AG08396 (cell line): Measurements from ENCODE around the gene DYNLT2B.
A peak's percentile ranks its signal among the peaks of the same experiment; 100 is the strongest.
"Not testable (repeated sequence)": the region's sequence is repeated elsewhere in the genome, so short reads cannot be mapped to it uniquely, and the experiment has no call there.

Experiments used
- DNase-seq: peaks from one replicate; pipeline ENCODE4 v3.0.0; 2012; ENCODE audit warnings: low spot score, mixed read lengths

Gene DYNLT2B

DNA sequence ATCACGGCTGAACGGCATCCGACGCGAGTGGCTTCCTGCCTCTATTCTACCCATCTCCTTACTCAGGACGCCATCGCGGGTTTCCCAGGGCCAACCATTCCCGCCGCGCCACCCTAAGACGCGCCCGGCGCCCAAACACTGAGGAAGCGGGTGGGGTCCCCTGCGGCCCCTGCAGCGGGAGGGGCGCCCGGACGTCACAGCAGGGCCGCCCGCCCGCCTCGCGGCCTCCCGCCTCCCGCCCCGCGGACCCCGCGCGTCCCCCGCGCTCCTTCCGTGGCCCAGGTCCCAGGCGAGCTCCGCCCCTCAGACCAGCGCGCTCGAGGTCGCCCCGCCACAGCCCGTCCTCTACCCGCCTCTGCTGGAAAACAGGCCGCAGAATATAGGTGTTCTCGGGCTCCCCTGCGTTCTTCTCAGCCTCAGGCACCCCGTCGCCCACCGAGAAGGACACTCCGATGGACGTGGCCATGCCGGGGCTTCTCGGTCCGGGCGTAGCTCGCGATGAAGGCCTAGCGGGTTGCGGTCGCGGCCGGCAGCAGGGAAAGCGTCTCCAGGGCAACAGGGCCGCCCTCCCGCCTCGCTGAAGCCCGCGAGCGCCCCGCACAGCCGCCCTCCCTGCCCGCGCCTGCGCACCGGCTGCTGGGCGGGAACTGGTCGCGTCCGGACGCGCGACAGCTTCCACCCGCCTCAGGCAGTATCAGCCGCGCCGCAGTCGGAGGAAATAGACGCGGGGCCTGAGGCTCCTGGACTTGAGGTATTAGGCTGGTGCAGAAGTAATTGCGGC, at the start of gene DYNLT2B:
TSS of gene DYNLT2B (minus strand) at position 554 of the 781 bp plus-strand sequence. CDS start at position 466, 88 bp downstream.
- DNase-seq: peak; percentile 100

DNA sequence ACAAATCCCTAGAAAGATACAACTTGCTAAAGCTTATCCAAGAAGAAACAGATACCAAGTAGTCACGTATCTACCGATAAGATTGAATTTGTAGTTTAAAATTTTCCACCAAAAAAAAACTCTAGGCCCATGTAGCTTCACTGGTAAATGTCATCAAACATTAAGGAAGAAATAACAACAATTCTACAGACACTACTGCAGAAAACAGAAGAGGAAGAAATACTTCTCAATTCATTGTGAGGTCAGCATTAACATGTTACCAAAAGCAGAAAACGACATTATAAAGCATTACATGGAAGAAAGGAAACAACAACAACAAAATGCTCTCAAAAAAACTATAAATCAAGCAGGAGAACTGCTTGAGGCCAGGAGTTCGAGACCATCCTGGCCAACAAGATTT, 47.7 kb upstream of the DYNLT2B start:
- DNase-seq: no peak

DNA sequence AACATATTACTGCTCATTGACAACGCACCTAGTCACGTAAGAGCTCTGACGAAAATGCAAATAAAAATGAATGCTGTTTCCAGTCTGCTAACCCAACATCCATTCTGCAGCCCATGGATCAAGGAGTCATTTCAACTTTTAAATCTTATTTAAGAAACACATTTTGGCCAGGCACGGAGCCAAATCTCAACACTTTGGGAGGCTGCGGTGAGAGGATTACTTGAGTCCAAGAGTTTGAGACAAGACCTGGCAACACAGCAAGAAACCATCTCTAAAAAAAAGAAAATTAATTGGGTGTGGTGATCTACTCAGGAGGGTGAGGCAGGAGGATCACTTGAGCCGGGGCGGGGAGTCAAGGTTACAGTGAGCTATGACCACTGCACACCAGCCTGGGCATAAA, 42.5 kb upstream of the DYNLT2B start:
- DNase-seq: no peak

DNA sequence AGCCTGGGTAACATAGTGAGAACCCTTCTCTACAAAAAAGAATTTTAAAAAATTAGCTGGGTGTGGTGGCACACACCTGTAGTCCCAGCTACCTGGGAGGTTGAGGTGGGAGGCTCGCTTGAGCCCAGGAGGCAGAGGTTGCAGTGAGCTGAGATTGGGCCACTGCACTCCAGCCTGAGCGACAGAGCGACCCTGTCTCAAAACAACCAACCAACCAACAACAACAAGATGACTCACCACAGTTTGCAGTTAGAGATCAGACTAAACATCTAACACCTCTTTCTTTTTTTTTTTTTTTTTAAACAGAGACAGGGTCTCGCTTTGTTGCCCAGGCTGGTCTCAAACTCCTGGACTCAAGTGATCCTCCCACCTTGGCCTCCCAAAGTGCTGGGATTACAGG, 40.5 kb upstream of the DYNLT2B start:
- not testable (repeated sequence) for DNase-seq

DNA sequence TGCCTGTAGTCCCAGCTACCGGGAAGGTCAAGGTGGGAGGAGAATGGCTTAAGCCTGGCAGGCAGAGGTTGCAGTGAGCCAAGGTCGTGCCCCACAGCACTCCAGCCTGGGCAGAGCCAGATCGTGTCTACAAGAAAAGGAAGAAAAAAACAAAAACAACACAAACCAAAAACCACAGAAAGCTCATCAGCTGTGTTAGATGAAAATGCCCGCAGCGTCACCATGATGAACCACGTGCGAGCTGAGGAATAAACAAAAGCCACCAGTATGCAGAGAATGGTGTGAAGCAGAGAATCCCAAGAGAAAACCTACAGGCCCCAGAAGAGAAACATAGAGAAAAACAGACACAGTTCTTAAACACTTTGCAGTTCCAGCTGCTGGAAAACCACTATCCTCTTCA, 39.9 kb upstream of the DYNLT2B start:
- no peak for DNase-seq

DNA sequence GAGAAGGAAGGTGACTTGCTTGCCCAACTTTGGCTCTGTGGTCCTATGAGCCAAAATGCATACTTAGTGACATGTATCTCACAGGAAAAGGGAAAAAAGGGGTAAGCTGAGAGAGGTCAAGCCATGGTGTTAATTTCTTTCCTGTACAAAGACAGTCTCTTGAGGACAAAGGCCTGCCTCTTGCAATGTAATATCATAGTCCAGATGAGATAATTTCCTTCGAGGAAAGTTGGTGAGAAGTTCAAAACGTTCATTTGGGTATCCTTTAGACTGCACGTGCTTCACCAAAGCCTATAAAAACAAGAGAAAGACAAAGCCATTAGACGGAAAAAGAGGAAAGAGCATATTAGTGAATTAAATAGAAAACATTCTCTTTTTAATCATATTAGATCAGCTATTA, 38.5 kb upstream of the DYNLT2B start:
- no peak for DNase-seq

DNA sequence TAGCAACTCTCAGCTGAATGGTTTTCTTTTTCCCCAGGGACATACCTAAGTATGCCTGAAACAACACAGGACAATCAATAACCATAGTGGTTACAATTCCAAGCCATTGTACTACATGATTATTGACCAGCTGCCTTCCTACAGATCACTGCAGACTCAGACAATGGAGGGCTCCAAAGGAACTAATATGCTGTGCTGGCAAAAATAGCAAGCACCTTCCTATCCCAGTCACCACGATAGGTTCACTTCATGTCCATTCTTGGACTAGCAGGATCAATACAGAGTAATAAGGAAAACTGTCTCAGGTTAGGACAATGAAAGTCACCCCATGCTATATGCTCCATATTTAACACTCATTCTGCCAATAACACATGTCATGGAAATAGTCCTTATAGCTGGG, 37.6 kb upstream of the DYNLT2B start:
- no peak for DNase-seq

DNA sequence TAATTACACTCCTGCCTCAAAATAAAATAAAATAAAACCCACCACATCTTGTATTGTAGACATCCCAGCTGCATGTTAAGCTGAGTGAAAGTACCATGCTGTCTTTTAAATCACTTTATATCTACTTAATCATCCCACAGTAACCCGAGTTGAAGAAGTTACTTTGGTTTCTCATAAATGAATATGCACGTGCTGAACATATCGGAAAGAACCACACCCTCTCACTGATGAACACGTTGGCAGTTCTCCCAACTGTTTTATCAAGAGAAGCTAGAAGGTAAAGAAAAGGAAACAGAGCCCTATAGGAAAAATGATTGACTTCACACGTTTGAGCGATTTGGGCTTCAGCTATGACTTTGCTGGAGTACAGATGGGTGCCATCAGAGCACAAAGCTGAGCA, 36.1 kb upstream of the DYNLT2B start:
- no peak for DNase-seq

DNA sequence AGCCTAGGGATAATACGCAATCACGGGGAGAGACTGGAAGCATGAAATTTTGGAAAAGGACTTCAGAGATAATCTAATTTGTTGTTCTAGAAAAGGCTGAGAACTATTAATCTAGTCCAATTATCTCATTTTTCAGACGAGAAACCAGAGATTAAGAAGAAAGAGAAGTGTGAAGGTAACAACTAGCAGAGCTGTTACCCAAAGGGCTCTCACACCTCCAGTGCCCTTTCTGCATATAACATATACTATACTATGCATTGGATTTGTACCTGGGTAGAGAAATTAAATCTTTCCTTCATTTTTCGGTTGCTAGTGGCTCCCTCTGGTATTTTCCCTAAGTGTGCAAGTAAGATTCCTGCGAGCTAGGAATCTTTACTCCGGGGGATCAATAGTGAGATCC, 33.5 kb upstream of the DYNLT2B start:
- no peak for DNase-seq

DNA sequence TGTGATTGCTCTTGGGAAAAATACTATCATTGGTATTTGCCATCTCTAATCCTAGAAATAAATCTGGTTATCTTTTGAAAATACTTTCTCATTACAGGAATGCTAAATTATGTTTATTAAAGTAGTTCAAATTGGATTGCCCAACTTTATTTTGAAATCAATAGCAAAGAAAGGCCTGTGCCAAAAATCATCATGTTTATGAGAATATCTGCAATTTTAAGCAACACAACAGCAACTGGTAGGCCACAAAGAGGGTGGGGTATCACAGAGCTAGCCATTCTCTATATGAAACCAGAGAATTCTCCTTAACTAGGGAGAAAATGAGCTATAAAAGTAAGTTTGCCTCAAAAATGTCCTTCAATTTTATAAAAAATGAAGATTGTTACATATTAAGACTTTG, 32.0 kb upstream of the DYNLT2B start:
- no peak for DNase-seq

DNA sequence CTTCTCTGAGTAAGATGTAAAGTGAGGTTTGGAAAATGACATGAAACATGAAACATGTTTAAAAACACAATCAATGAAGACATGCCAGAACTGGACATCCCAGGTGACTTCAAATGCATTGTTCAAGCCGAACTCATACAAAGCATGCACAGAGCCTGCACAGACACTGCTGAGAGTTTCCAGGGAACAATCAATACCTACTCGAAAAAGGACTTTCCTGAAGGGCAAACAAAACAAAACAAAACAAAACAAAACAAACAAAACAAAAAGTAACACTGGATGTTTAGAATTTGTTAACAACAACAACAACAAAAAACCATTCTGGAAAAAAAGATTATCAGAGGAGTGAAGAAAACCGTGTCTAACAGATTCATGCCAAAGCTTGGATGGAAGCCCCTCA, 30.7 kb upstream of the DYNLT2B start:
- no peak for DNase-seq

DNA sequence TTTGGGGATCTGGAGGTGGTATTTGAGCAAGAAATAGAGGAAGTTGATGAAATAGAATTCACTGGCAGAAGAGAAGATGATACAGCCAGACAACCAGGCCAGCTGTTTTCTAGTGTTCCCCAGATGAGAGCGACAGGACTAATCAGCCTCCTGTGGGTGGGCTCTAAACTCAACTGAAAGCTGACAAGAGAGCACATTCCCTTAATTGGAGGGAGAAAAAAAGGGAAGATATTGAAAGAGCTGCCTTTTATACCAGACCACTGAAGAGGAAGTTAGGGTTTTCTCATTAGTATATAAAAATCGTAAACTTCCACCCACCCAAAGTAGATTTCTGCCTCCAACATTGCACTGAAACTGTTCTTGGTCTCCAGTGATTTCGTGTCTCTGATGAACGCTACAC, 26.6 kb upstream of the DYNLT2B start:
- DNase-seq: no peak

DNA sequence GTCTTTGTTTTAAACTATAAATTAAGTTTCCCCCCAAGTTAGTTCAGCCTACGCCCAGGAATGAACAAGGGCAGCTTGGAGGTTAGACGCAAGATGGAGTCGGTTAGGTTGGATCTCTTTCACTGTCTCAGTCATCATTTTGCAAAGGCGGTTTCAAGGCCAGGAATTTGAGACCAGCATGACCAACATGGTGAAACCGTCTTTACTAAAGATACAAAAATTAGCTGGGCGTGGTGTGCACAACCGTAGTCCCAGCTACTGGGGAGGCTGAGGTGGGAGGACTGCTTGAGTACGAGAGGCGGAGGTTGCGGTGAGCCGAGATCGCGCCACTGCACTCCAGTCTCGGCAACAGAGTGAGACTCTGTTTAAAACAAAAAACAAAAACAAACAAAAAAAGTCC, 25.9 kb upstream of the DYNLT2B start:
- DNase-seq: not testable (repeated sequence)

DNA sequence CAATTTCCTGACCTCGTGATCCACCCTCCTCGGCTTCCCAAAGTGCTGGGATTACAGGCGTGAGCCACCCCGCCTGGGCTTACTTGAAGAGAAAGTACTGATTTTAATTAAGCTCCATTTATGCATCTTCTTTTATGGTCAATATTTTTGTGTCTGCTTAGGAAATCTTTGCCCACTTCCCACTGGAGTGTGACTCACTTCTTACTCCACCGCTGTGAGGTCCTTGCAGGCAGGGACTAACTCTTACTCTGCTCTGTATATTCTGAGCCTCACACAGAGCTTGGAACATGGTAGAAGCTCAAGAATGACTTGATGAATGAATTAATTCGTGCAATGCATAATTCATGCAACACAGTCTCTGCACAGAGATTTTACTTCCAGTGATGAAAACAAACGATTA, 23.1 kb upstream of the DYNLT2B start:
- peak; percentile 31 for DNase-seq

DNA sequence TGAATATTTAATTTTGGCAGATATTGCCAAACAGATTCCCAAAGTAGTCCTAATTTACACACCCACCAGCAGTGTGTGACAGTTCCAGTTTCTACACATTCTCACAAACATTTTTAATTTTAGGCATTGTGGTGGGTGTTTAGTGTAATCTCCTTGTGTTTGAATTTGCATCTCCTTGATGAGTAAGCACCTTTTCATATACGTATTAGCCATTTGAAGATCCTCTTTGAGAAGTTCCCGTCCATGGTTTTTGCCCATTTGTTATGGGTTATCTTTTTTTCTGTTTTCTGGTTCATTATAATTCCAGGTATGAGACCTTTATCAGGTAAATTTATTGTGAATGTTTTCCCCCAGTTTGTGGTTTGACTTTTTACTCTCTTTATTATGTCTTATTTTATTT, 22.4 kb upstream of the DYNLT2B start:
- no peak for DNase-seq

DNA sequence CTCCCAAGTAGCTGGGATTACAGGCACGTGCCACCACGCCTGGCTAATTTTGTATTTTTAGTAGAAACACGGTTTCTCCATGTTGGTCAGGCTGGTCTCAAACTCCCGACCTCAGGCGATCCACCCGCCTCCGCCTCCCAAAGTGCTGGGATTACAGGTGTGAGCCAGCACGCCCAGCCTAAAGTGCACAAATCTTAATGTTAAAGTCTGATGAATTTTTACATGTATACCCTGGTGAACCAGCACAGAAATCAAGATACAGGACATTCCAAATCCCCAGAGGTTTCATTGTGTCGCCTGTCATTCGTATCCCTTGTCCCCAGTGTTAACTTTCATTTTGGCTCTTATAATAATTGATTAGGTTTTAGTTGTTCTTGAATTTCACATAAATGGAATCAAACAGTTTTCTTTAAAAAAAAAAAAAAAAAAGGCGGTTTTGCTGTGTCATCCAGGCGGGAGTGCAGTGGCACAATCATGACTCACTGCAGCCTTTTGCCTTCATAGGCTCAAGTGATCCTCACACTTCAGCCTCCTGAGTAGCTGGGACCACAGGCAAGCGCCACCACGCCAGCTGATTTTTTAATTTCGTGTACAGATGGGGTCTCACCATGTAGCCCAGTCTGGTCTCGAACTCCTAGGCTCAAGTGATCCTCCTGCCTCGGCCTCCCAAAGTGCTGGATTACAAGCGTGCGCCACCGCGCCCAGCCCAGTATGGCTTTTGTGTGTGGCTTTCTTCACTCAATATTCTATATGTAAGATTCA, 21.6 kb upstream of the DYNLT2B start:
- peak; percentile 18 for DNase-seq

DNA sequence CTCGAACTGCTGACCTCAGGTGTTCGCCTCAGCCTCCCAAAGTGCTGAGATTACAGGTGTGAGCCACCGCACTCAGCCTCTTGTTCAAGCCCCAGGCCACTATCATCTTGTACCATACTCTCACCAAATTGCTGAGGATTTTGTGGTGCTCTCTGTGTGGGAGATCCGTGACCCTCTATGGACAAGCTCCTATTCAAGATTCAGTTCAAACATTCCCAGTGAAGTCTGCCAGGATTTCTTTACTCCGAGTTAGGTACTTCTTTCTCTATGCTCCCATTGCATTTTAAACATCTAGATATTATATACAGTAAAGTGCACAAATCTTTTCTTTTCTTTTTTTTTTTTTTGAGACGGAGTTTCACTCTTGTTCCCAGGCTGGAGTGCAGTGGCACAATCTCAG, 21.0 kb upstream of the DYNLT2B start:
- DNase-seq: no peak

DNA sequence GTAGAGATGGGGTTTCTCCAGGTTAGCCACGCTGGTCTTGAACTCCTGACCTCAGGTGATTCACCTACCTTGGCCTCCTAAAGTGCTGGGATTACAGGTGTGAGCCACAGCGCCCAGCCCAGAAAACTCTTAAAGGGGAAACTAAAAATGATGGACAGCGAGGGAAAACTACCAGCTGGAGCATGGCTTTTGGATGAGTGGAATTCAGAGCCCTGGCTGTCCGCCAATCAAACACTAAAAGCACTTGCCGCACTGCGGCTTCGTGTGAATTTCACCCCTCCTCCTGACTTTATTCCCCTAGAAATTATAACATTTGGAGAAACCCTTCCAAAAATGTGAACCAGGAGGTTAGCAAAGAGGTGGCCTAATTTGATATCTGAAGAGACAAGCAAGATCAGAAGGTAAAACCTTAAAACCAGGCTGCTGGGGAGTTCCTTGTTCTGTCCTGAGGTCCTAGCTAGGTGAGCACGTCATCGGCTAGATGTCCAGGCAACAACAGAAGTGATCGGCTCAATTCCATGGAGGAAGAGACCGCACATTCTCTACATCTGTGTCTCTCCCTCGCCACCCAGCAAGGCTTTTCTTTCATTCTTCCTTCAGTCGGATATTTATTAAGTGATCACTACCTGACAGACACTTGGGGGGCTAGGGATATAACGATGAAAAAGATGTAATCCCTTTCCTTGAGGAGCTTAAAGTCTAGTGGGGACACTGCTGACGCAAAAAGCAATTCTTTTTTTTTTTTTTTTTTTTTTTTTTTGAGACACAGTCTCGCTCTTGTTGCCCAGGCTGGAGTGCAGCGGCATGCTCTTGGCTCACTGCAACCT, 18.5 kb upstream of the DYNLT2B start:
- no peak for DNase-seq

DNA sequence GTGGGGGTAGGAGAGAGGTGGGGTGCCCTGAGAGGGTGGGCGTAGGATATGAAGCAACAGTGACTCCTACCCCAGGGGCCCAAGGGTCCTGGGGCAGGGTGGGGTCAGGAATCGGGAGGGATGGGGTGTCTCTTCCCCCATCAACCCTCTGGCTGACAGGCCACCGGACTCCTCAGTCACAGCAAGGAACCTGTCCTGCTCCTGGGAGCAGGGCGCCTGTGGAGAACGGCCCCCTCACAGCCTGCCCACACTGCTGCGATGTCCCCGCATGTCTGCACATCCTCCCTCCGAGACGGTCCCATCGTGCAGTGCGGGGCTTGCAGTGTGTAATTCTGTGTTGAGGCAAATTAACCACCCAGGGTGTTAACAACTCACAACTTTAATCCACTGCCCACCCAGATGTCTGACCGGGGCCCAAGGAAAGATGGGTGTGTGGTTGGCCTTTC, 17.5 kb upstream of the DYNLT2B start:
- DNase-seq: no peak

DNA sequence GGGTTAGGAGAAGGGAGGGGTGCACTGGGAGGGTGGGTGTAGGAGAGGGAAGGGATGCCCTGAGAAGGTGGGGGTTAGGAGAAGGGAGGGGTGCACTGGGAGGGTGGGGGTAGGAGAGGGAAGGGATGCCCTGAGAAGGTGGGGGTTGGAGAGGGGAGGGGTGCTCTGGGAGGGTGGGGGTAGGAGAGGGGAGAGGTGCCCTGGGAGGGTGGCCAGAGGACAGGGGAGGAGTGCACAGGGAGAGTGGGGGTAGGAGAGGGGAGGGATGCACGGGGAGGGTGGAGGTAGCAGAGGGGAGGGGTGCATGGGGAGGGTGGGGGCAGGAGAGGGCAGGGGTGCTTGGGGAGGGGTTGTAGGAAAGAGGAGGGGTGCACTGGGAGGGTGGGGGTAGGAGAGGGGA, 16.9 kb upstream of the DYNLT2B start:
- DNase-seq: no peak

DNA sequence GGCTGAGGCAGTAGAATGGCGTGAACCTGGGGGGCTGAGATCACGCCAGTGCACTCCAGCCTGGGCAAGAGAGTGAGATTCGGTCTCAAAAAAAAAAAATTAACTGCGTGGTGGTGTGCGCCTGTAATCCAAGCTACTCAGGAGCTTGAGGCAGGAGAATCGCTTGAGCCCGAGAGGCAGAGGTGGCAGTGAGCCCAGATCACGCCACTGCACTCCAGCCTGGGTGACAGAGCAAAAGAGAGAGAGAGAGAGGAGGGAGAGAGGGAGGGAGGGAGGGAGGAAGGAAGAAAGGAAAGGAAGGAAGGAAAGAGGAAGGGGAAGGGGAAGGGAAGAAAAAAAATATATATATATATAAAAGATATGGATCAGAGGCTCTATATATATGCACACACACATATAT, 14.1 kb upstream of the DYNLT2B start:
- DNase-seq: no peak

DNA sequence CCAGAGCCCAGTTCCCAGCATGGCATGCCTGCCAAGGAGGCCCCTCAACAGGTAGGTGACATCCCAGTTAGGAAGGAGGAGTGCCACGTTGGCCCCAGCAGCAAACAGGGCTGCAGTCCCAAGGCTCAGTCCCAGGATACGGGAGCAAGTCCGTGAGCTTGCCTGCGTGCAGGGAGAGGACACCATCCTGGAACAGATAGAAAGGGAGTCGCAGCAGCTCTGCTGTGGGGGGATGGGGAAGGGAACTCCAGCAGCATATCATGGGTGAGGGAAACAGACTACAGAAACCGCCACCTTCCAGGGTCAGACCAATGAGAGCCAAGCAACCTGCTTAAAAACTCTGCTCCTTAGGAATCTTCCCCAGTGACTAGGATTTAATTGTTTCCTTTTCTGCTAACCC, 9.4 kb upstream of the DYNLT2B start:
- no peak for DNase-seq

DNA sequence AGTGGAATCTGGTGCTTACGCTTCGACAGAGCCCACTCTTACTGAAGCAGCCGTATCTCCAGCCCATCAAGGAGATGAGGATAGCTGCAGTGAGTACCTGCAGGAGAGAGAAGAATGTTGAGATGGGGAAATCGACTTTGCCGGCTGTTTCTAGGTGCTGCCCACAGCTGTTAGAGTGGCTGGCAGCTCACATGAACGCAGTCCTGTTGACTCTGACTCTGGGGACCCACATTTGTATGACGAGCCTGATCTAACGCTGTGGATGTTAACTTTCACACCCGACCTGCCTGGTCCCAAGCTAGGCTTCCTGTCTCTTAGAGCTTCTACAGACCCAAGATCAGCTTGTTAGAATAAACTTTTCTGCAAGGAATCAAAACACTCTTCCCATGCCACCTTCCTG, 8.9 kb upstream of the DYNLT2B start:
- DNase-seq: no peak
